Esophagus muscularis mucosa (tissue), 4 donors: ENCODE measurements around the gene THYN1. TPM values are rescaled to one million over a fixed set of nuclear protein-coding genes. Genes with fewer than 3 reads are reported as not detected.

Experiments
- DNase-seq: peaks from one replicate; pipeline ENCODE4 v3.0.0-alpha.2; 2017; ENCODE audit errors: extremely low spot score
- H3K27ac ChIP-seq, 4 donors: fragments of 200-600 bp; sonication (generic); replicated peaks in 1 of 4; 1 replicate in 3 of 4; 2 replicates in 1 of 4; pipeline ENCODE4 v1.5.1; 2016 to 2019; ENCODE audit warnings: mild to moderate bottlenecking in 1 of 4
- H3K27me3 ChIP-seq, 4 donors: fragments of 200-600 bp; sonication (generic); one replicate each; pipeline versions ENCODE4 v1.5.1 to v1.6.0; 2016 to 2019
- H3K36me3 ChIP-seq, 4 donors: fragments of 200-600 bp; sonication (generic); one replicate each; pipeline ENCODE4 v1.5.1; 2016 to 2019
- H3K4me1 ChIP-seq, 4 donors: fragments of 200-600 bp; sonication (generic); one replicate each; pipeline ENCODE4 v1.5.1; 2016 to 2019
- H3K4me3 ChIP-seq, 4 donors: fragments of 200-600 bp; sonication (generic); 1 replicate in 2 of 4; 2 replicates in 2 of 4; pipeline ENCODE4 v1.5.1; 2016 to 2019; ENCODE audit warnings: mild to moderate bottlenecking in 4 of 4, moderate library complexity in 1 of 4
- H3K9me3 ChIP-seq, 4 donors: fragments of 200-600 bp; sonication (generic); 1 replicate in 3 of 4; 2 replicates in 1 of 4; pipeline ENCODE4 v1.5.1; 2016 to 2019
- EP300 ChIP-seq: sonication (generic); formaldehyde crosslinking; IDR thresholded peaks from one replicate; pipeline ENCODE4 v1.6.1; 2017; ENCODE audit warnings: antibody characterized with exemption
- POLR2A ChIP-seq: fragments of 450-650 bp; IDR thresholded peaks from one replicate; pipeline ENCODE4 v1.6.1; 2017; ENCODE audit warnings: antibody characterized with exemption, moderate library complexity, mild to moderate bottlenecking, low read depth
- POLR2AphosphoS5 ChIP-seq, 2 donors: sonication (generic); formaldehyde crosslinking; IDR thresholded peaks; one replicate each; pipeline ENCODE4 v1.6.1; 2017; ENCODE audit warnings: antibody characterized with exemption in 2 of 2
- WGBS: methylation state at CpG from one replicate; pipeline ENCODE4 v1.1.5; 2018; 5-methylcytosine and 5-hydroxymethylcytosine counted together
- intact Hi-C: fragments of 100-400 bp; cut with DNase I; formaldehyde crosslinking; loops from one replicate; pipeline ENCODE4 v1.15.1; 2023
- total RNA-seq, 4 donors: library from RNA; depleted of rRNA; stranded (reverse); fragments of >200 nt; gene quantifications; one replicate each; pipeline versions ENCODE4 v1.1.0 to v1.2.1, GENCODE V29; 2016
- TF ChIP-seq, protein P1 (sequence below), 3 experiments: fragments of 200-600 bp in 2 of 3; fragments of 450-650 bp in 1 of 3; sonication (generic) in 2 of 3; IDR thresholded peaks; one replicate each; pipeline ENCODE4 v1.5.1; 2017 to 2019; ENCODE audit warnings: antibody characterized with exemption in 3 of 3, mild to moderate bottlenecking in 2 of 3, moderate library complexity in 1 of 3

THYN1 gene
- total RNA-seq, 4 donors from 2014 or later, result 34.1 to 59.6 (median 50.2) TPM

DNA sequence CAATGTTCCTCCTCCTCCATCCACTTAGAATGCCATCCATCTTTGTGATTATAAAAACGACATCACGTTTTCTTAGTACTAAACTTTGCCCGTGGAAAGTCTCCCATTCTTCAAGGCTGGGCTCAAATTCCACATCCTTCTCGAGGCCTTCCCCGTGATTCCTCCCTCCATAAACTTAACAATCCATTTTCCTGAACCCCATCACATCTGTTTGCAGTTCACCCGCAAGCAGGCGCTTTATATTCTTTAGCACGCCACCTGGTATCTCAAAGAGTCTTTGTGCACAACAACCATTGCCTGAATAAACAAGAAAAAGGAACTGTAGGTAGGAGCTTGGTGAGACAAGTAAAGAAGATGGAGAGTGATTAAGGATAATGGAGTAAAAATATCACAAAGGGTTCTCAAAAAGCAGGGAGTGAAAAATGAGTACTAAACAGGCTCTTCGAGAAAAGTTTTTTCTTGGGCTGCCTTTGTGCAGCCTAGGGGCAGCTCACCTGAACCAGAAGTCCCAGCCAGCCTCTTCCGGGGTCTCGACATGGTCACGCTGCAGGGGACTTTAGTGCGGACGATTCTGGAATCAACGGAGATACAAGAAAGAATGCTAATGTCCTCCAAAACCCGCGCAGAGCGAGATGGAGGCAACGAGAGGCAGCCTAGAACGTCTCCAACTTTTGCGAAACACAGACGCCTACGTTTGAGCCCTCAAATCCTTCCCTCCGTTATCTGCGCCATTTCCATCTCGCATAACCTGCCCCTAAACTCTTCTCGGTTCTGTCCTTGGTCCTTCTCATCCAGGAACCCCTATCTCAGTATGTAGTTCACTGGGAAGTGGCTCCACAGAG lies 585 bp downstream of the THYN1 start:
- no peak for DNase-seq
- intact Hi-C loops, result loop anchor here (2.0 to 5.0 kb wide), 2 partner anchors 28 to 80 kb away; partner anchors contain the start of genes GLB1L2 and VPS26B
- Histone ChIP-seq H3K9me3 (no peaks in the 10 kb centered on the region), H3K4me3 (peak overlapping the region; percentile 75 to 96 (median 78)), H3K27me3 (no peaks in the 10 kb centered on the region), H3K4me1 (peaks cover 15 to 42% (median 31%) of the 10 kb centered on the region in 4 donors), H3K27ac (peak overlapping the region; percentile 76 to 81 (median 78)), H3K36me3 (peaks cover 28 to 54% (median 45%) of the 10 kb centered on the region in 4 donors)
- WGBS, result 4% methylated on average over 27 of the region's 27 CpGs
- TF ChIP-seq EP300, result no peak
- no peak for TF ChIP-seq POLR2AphosphoS5 (IDR thresholded peaks at IDR 0.05)
- no peak for TF ChIP-seq POLR2A

DNA sequence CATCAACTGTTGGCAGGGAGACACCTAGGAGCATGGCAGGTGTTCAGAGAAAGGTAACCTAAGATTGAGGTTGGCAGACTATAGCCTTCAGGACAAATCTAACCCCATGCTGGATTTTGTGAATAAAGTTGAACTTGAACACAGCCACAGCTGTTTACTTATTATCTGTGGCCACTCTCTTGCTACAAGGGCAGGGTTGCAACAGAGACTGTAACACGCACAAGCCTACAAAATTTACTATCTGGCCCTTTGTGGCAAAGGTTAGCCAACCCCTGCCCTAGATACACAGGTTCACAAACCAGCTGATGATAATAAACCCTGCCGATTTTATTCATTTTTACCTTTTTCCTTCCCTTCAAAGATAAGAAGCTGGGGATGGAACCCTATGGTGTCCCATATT lies 2.5 kb downstream of the THYN1 start:
- Histone ChIP-seq H3K27ac (no peak overlapping the region), H3K36me3 (peaks cover 31 to 58% (median 54%) of the 10 kb centered on the region in 4 donors), H3K4me1 (peaks cover 15 to 35% (median 31%) of the 10 kb centered on the region in 4 donors), H3K9me3 (no peaks in the 10 kb centered on the region), H3K27me3 (no peaks in the 10 kb centered on the region), H3K4me3 (no peak overlapping the region)
- no peak for TF ChIP-seq POLR2A
- no peak for TF ChIP-seq POLR2AphosphoS5 (IDR thresholded peaks at IDR 0.05)
- DNase-seq, result no peak
- intact Hi-C loops, result loop anchor here (5.0 kb wide), 1 partner anchor 82 kb away; the partner anchor contains the start of gene GLB1L2
- WGBS, result 88% methylated on average over 2 of the region's 2 CpGs

DNA sequence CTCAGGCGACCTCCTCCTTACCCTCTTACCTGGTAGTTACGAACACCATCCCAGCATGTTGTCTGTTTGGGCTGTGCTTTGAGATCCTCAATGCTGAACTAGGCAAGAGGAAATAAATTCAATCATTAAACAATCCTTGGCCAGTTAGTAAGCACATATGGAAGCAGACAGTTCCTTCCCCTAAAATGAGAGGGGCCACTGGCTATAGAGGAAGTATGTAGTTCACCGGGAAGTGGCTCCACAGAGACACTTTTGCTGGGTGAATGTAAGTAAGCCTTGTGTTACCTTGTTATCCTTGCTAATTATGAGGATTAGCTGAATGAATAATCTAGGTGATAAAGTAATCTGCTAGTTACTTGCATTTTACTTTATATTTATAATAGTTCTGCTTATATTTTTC lies 2.9 kb downstream of the THYN1 start:
- Histone ChIP-seq H3K4me3 (no peak overlapping the region), H3K9me3 (no peaks in the 10 kb centered on the region), H3K27ac (no peak overlapping the region), H3K4me1 (peaks cover 15 to 31% (median 29%) of the 10 kb centered on the region in 4 donors), H3K36me3 (peaks cover 31 to 63% (median 59%) of the 10 kb centered on the region in 4 donors), H3K27me3 (no peaks in the 10 kb centered on the region)
- no peak for DNase-seq
- no peak for TF ChIP-seq POLR2A
- TF ChIP-seq, protein P1, sequence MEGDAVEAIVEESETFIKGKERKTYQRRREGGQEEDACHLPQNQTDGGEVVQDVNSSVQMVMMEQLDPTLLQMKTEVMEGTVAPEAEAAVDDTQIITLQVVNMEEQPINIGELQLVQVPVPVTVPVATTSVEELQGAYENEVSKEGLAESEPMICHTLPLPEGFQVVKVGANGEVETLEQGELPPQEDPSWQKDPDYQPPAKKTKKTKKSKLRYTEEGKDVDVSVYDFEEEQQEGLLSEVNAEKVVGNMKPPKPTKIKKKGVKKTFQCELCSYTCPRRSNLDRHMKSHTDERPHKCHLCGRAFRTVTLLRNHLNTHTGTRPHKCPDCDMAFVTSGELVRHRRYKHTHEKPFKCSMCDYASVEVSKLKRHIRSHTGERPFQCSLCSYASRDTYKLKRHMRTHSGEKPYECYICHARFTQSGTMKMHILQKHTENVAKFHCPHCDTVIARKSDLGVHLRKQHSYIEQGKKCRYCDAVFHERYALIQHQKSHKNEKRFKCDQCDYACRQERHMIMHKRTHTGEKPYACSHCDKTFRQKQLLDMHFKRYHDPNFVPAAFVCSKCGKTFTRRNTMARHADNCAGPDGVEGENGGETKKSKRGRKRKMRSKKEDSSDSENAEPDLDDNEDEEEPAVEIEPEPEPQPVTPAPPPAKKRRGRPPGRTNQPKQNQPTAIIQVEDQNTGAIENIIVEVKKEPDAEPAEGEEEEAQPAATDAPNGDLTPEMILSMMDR (IDR thresholded peaks at IDR 0.05), result no peak
- no peak for TF ChIP-seq POLR2AphosphoS5 (IDR thresholded peaks at IDR 0.05)
- TF ChIP-seq EP300, result no peak
- intact Hi-C loops, result loop anchor here (5.0 kb wide), 1 partner anchor 82 kb away; the partner anchor contains the start of gene GLB1L2
- WGBS, result 84% methylated on average over 3 of the region's 3 CpGs

DNA sequence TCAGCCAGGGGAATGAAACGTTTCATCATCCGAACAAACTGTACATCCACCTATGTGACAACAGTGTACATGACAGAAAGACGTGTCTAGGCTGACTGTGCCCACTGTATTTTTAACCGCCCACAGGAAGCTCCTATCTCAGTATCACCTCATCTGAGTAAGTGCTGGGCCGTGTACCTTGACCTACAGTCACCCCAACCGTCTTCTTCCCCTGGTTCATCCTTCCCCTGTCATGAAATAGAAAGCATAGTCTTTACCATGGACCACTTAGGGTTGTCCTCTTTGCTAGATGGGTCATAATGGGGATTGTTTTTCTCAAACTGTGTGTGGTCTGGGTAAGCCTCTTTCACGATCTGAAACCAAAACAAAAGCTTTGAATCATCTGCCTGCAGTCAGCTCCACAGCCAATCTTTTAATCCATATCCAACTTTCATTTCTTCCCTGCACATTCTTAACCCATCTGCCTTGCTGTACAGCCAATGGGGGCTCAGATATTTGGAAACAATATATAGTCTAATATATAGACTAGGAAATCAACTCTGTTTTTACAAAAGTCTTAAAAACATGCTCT lies 4.2 kb downstream of the THYN1 start:
- DNase-seq, result no peak
- Histone ChIP-seq H3K4me3 (no peak overlapping the region), H3K36me3 (peaks cover 36 to 75% (median 71%) of the 10 kb centered on the region in 4 donors), H3K4me1 (peaks cover 5 to 18% (median 17%) of the 10 kb centered on the region in 4 donors), H3K27ac (no peak overlapping the region), H3K27me3 (no peaks in the 10 kb centered on the region), H3K9me3 (no peaks in the 10 kb centered on the region)
- WGBS, result 62% methylated on average over 7 of the region's 7 CpGs
- TF ChIP-seq EP300, result no peak
- intact Hi-C loops, result no loop called here

DNA sequence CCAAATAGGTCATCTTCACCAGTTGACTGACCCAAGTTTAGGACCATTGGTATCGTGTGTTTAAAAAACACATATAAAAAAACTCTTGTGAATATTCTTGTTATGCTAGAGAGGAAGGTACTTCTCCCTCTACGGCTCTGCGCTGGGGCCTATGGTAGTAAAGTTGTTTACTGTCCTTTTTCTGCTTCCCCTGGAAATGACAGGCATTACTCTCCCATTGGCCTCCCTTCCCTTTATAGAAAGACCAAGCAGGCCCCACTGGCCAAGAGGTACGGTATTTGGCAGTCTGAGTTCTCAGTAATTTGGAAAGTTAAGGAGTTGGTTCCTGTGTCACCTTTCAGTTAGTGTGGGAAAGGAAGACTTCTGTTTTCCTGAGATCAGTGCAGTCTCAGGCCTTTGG lies 6.5 kb downstream of the THYN1 start:
- DNase-seq, result no peak
- Histone ChIP-seq H3K9me3 (no peaks in the 10 kb centered on the region), H3K4me3 (no peak overlapping the region), H3K36me3 (peaks cover 55 to 98% (median 94%) of the 10 kb centered on the region in 4 donors), H3K27ac (no peak overlapping the region), H3K27me3 (no peaks in the 10 kb centered on the region), H3K4me1 (peaks cover 0 to 6% (median 5%) of the 10 kb centered on the region in 4 donors)
- intact Hi-C loops, result no loop called here
- WGBS, result 76% methylated on average over 4 of the region's 4 CpGs
- TF ChIP-seq POLR2A (no peak), EP300 (no peak), POLR2AphosphoS5 (IDR thresholded peaks at IDR 0.05) (no peak)
- TF ChIP-seq, protein P1 (IDR thresholded peaks at IDR 0.05), result no peak

DNA sequence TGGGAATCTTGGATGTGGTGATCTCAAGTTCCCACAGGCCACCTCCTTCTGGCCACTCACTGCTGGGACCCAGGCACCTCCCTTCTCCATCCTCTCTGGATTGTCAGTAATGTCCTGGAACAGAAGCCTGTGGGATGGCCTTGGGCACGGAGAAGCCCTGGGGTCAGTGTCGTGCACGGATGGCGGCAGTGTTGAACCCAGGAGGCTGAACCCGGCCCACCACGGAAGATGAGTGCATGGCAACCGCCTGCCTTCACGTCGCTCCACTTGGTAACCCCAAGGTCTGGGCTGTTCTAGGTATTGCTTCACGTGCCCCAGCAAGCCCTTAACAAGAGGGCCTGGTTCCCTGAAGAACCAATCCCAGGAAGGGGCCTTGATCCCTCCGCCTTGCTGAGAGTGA lies 7.1 kb downstream of the THYN1 start:
- peaks cover 0 to under 1% (median under 1%) of the 10 kb centered on the region in 4 donors for H3K4me1 ChIP-seq
- 91% methylated on average over 11 of the region's 11 CpGs for WGBS
- intact Hi-C loops, result no loop called here
- no peak for TF ChIP-seq POLR2A
- TF ChIP-seq, protein P1 (IDR thresholded peaks at IDR 0.05), result no peak
- TF ChIP-seq EP300, result no peak
- no peak for TF ChIP-seq POLR2AphosphoS5 (IDR thresholded peaks at IDR 0.05)
- DNase-seq, result no peak
- H3K36me3 ChIP-seq, result peaks cover 57 to 100% (median 100%) of the 10 kb centered on the region in 4 donors
- no peak overlapping the region for H3K4me3 ChIP-seq
- no peaks in the 10 kb centered on the region for H3K9me3 ChIP-seq
- H3K27me3 ChIP-seq, result no peaks in the 10 kb centered on the region
- no peak overlapping the region for H3K27ac ChIP-seq
